CD14-positive monocyte (primary cell): Measurements from ENCODE around the gene ACSL1. TPM values are rescaled to one million over a fixed set of nuclear protein-coding genes. Genes with fewer than 3 reads are reported as not detected.

Experiments used
- DNase-seq, 3 donors: peaks; one replicate each; pipeline ENCODE4 v3.0.0-alpha.2; 2011 to 2022
- H2AFZ ChIP-seq: 2 replicates; pipeline ENCODE4 v1.6.0; 2012; ENCODE audit warnings: mild to moderate bottlenecking, low read depth, low read length, inconsistent platforms; ENCODE audit not compliant: insufficient read depth, poor library complexity, severe bottlenecking
- H3K27ac ChIP-seq, 2 donors: 1 replicate in 1 of 2; 2 replicates in 1 of 2; pipeline ENCODE4 v1.5.1; 2012 to 2013; ENCODE audit warnings: low read length in 2 of 2, control low read depth in 1 of 2, inconsistent platforms in 1 of 2, low read depth in 1 of 2, mild to moderate bottlenecking in 1 of 2
- H3K27me3 ChIP-seq, 2 donors: one replicate each; pipeline versions ENCODE4 v1.6.0 to v1.6.1; 2011 to 2013; ENCODE audit warnings: low read length in 2 of 2; ENCODE audit not compliant: control insufficient read depth in 2 of 2, insufficient read depth in 2 of 2
- H3K36me3 ChIP-seq, 2 donors: replicated peaks in 1 of 2; 1 replicate in 1 of 2; 2 replicates in 1 of 2; pipeline versions ENCODE4 v1.5.1 to v1.6.1; 2012 to 2013; ENCODE audit warnings: low read length in 2 of 2, control low read depth in 1 of 2, inconsistent platforms in 1 of 2, mild to moderate bottlenecking in 1 of 2; ENCODE audit not compliant: insufficient read depth in 2 of 2, control insufficient read depth in 1 of 2
- H3K4me1 ChIP-seq, 2 donors: 1 replicate in 1 of 2; 2 replicates in 1 of 2; pipeline versions ENCODE4 v1.5.1 to v1.6.1; 2012 to 2013; ENCODE audit warnings: low read length in 2 of 2, control low read depth in 1 of 2, inconsistent platforms in 1 of 2, mild to moderate bottlenecking in 1 of 2, moderate library complexity in 1 of 2; ENCODE audit not compliant: insufficient read depth in 2 of 2, control insufficient read depth in 1 of 2
- H3K4me2 ChIP-seq: replicated peaks from 2 replicates; pipeline ENCODE3; 2012; ENCODE audit warnings: low read length, moderate library complexity, mild to moderate bottlenecking; ENCODE audit not compliant: poor library complexity, severe bottlenecking; ENCODE audit errors: extremely low read depth
- H3K4me3 ChIP-seq, 3 experiments: fragments of 200-600 bp in 1 of 3; sonication (generic) in 1 of 3; replicated peaks in 1 of 3; 1 replicate in 2 of 3; 2 replicates in 1 of 3; pipeline ENCODE4 v1.5.1; 2011 to 2013; ENCODE audit warnings: low read length in 3 of 3, mild to moderate bottlenecking in 3 of 3, control low read depth in 2 of 3, low read depth in 2 of 3, inconsistent platforms in 1 of 3, moderate library complexity in 1 of 3
- H3K79me2 ChIP-seq: 2 replicates; pipeline ENCODE4 v1.6.0; 2012; ENCODE audit warnings: mild to moderate bottlenecking, control low read depth, inconsistent platforms, low read length, moderate library complexity; ENCODE audit not compliant: insufficient read depth
- H3K9ac ChIP-seq: 2 replicates; pipeline ENCODE4 v1.6.0; 2017; ENCODE audit warnings: low read length, mild to moderate bottlenecking; ENCODE audit not compliant: insufficient read depth, poor library complexity, severe bottlenecking
- H3K9me3 ChIP-seq, 2 donors: replicated peaks in 1 of 2; 1 replicate in 1 of 2; 2 replicates in 1 of 2; pipeline versions ENCODE4 v1.5.1 to v1.6.1; 2012 to 2013; ENCODE audit warnings: low read length in 2 of 2, control low read depth in 1 of 2; ENCODE audit not compliant: control insufficient read depth in 1 of 2, insufficient read depth in 1 of 2
- H4K20me1 ChIP-seq: 2 replicates; pipeline ENCODE4 v1.6.0; 2012; ENCODE audit warnings: mild to moderate bottlenecking, low read length, control low read depth, moderate library complexity; ENCODE audit not compliant: insufficient read depth
- H3K27ac Mint-ChIP-seq, 7 donors: one replicate each; pipeline ENCODE4 v1.8.0; 2020; ENCODE audit warnings: mild to moderate bottlenecking in 7 of 7, mixed read lengths in 7 of 7, moderate library complexity in 6 of 7, inconsistent platforms in 2 of 7
- H3K27me3 Mint-ChIP-seq, 3 donors: one replicate each; pipeline ENCODE4 v1.8.0; 2021 to 2022; ENCODE audit warnings: low read depth in 3 of 3, mild to moderate bottlenecking in 3 of 3, mixed read lengths in 3 of 3, moderate library complexity in 3 of 3, inconsistent platforms in 1 of 3
- H3K36me3 Mint-ChIP-seq, 2 donors: one replicate each; pipeline ENCODE4 v1.8.0; 2020; ENCODE audit warnings: mixed read lengths in 2 of 2, inconsistent platforms in 1 of 2, mild to moderate bottlenecking in 1 of 2
- H3K4me1 Mint-ChIP-seq: one replicate; pipeline ENCODE4 v1.8.0; 2020; ENCODE audit warnings: mild to moderate bottlenecking, mixed read lengths
- H3K4me3 Mint-ChIP-seq, 2 donors: one replicate each; pipeline ENCODE4 v1.8.0; 2020; ENCODE audit warnings: mild to moderate bottlenecking in 2 of 2, mixed read lengths in 2 of 2, moderate library complexity in 1 of 2
- H3K9me3 Mint-ChIP-seq, 7 donors: one replicate each; pipeline ENCODE4 v1.8.0; 2020 to 2022; ENCODE audit warnings: mixed read lengths in 7 of 7, mild to moderate bottlenecking in 6 of 7, moderate library complexity in 6 of 7, inconsistent platforms in 2 of 7
- CTCF ChIP-seq: fragments of 200-600 bp; IDR thresholded peaks from one replicate; pipeline ENCODE4 v1.8.0; 2022; ENCODE audit warnings: antibody characterized with exemption, mild to moderate bottlenecking
- WGBS: methylation state at CpG from one replicate; pipeline ENCODE4 v1.1.5; 2013; ENCODE audit warnings: missing lambda C conversion rate; ENCODE audit not compliant: insufficient coverage; 5-methylcytosine and 5-hydroxymethylcytosine counted together
- intact Hi-C, 2 donors: fragments of 100-400 bp; cut with micrococcal nuclease; formaldehyde crosslinking; loops; one replicate each; pipeline versions ENCODE4 v1.15.0 to v1.15.1; 2023
- polyA plus RNA-seq, 3 donors: library from polyadenylated mRNA; depleted of rRNA in 1 of 3; unstranded in 2 of 3; stranded (reverse) in 1 of 3; fragments of 300-500 nt in 2 of 3; fragments of >200 nt in 1 of 3; fragmentation: Illumina TruSeq in 2 of 3; gene quantifications; 1 replicate in 2 of 3; 2 replicates in 1 of 3; pipeline ENCODE4 v1.2.3, GENCODE V29; 2012 to 2021

ACSL1 gene
- polyA plus RNA-seq, 3 donors: 72.4 to 115 (median 115) TPM

DNA sequence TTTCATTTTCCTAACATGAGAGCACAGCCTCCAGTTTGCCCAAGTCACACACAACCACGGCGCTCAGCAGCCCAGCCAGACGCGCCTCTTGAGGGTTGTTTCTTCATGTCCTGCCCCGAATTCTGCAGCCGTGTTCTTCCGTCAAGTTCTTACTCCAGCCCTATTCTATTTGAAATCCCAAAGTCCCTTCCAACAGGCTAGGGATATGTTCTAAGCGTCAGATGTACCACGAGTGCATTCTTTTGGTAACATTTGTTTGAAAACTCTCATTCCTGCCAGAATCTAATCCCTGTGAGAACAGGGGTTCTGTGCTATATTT lies 23.1 kb downstream of the ACSL1 start:
- Histone ChIP-seq H3K79me2 (peaks cover 100% of the 10 kb centered on the region), H3K4me3 (no peak overlapping the region), H3K27ac (no peak overlapping the region), H3K4me1 (peaks cover 3 to 28% of the 10 kb centered on the region in 2 donors), H4K20me1 (peaks cover 100% of the 10 kb centered on the region), H2AFZ (no peak overlapping the region), H3K9me3 (no peaks in the 10 kb centered on the region), H3K36me3 (peaks cover 45 to 68% of the 10 kb centered on the region in 2 donors), H3K9ac (no peak overlapping the region), H3K27me3 (no peaks in the 10 kb centered on the region), H3K4me2 (no peak overlapping the region)
- 86% methylated on average over 5 of the region's 9 CpGs for WGBS
- intact Hi-C loops: loop anchor here in 1 of 2 donors (10.0 kb wide), 1 partner anchor 58 kb away; no protein-coding TSS in a partner anchor
- DNase-seq: no peak
- Mint-ChIP-seq H3K4me1 (peaks cover 44% of the 10 kb centered on the region), H3K9me3 (peaks cover 0 to 2% (median 0%) of the 10 kb centered on the region in 7 donors), H3K4me3 (no peak overlapping the region), H3K27me3 (peaks cover 0 to 3% (median 0%) of the 10 kb centered on the region in 3 donors), H3K36me3 (peaks cover 79 to 81% of the 10 kb centered on the region in 2 donors), H3K27ac (no peak overlapping the region)
- no peak for TF ChIP-seq CTCF

DNA sequence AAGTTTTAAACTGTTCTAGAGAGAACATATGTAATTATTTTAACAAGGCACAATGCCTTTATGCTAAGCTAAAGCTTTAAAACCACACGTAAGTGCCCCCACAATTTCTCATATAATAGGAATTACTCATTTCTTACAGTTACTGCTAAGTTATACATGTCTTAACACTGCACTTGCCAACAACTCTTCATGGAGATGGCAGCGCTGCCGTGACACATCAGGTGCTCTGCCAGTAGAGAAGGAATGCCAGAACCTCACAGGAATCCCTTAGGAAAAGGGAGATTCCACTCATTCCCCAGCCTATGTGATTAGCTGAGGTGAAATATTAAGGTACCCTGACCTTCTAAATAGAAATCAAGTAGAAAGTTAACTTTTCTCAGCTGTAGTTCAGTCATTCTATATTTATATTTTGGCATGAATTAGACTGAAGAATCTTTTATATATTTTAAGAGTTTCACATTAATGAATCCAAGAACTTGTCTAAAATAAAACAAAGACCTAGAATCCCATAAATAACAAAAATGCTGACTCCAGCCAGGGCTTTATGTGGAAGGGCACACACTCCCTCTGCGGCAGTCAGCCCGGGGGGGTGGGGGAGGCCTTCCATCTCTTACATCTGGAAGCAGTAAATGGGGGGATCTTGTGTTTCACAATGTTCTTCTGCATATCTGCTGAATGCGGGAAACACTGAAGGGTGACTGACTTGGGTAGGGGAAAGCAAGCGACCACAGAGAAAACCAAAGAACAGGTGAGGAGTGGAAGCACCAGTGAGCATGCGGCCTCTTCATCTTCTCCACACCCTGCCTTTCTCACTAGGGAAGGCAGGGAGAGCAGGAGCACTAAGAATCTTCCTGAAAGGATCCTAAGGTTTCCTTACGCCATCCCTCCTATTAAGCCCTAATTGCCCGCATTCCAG lies 23.7 kb downstream of the ACSL1 start:
- Histone ChIP-seq H3K9me3 (no peaks in the 10 kb centered on the region), H3K27ac (no peak overlapping the region), H3K4me3 (no peak overlapping the region), H3K79me2 (peaks cover 100% of the 10 kb centered on the region), H3K9ac (no peak overlapping the region), H3K36me3 (peaks cover 51 to 74% of the 10 kb centered on the region in 2 donors), H4K20me1 (peaks cover 100% of the 10 kb centered on the region), H3K27me3 (no peaks in the 10 kb centered on the region), H2AFZ (no peak overlapping the region), H3K4me2 (no peak overlapping the region), H3K4me1 (peaks cover 3 to 23% of the 10 kb centered on the region in 2 donors)
- peaks cover 40% of the 10 kb centered on the region for H3K4me1 Mint-ChIP-seq
- TF ChIP-seq CTCF: no peak
- H3K27ac Mint-ChIP-seq: no peak overlapping the region
- H3K36me3 Mint-ChIP-seq: peaks cover 85 to 86% of the 10 kb centered on the region in 2 donors
- 100% methylated on average over 3 of the region's 10 CpGs for WGBS
- intact Hi-C loops: loop anchor here in 1 of 2 donors (10.0 kb wide), 1 partner anchor 57 kb away; no protein-coding TSS in a partner anchor
- no peak overlapping the region for H3K4me3 Mint-ChIP-seq
- no peak for DNase-seq
- H3K9me3 Mint-ChIP-seq: peaks cover 0 to 2% (median 0%) of the 10 kb centered on the region in 7 donors
- H3K27me3 Mint-ChIP-seq: peaks cover 0 to 3% (median 0%) of the 10 kb centered on the region in 3 donors
